Activated T-cell treated with anti-CD3 and anti-CD28 coated beads for 48 hours (primary cell): ENCODE data around the gene LRRTM4.
"Not testable (repeated sequence)": the region's sequence is repeated elsewhere in the genome, so short reads cannot be mapped to it uniquely, and the experiment has no call there.

ENCODE experiments used
- DNase-seq: peaks from one replicate; pipeline ENCODE4 v3.0.0-alpha.2; 2020; ENCODE audit warnings: low read depth

Gene LRRTM4

DNA sequence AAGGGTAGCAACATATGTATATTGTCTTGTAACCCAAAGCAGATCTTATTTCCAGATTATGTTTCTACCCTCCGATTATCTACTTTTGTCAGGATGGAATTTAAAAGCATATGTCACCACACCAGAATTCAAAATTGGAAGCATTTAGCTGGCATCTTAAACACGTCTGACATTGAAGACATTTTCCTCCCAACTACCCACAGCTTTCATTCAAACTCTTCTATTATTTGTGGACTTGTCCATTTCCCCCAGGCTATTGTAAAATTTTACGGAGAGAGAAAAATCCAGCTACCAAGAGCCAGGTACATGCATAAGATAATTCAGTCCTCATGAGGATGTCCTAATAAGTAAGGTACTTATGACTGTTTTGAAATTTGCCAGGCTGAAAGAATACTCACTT is 659.3 kb downstream of the LRRTM4 start:
- no peak for DNase-seq

DNA sequence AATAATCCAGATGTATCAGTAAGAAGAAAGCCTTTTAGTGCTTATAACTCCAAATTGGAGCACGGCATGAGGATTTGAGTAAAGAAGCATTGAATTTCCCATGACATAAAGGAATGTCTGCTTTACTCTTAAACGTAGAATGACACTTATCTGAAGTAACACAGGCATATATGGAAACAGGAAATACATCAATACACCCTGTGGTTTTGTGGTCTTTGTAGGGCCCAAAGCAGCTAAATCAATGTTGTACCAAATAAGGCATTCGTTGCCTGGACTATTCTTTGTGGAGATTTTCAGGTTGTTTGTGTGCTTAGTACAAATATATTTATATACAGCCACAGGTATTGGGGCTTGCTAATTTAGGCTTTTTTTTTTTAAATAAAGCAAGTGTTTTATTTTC is 660.5 kb downstream of the LRRTM4 start:
- no peak for DNase-seq

GRCh38 chr2:76851000-76851399 is 671.2 kb downstream of the LRRTM4 start:
- no peak for DNase-seq

DNA sequence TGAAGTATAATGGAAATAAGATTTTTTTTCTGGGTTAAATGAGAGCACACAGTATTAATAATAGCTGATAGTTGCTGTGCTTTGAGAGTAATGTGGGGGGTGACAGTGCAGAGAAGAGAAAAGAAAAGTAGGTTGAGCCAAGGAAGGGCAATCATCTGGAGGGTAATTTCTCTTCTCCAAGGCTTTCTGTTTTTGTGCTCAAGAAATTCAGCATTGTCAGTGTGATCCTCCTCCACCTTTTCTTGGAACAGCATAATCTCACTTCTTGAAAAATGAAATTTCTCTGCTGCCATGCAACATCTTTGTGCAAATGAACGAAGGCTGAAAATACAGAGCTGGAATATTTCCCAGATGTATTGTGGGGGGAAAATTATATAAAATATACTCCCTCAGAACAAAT is 673.1 kb downstream of the LRRTM4 start:
- no peak for DNase-seq

DNA sequence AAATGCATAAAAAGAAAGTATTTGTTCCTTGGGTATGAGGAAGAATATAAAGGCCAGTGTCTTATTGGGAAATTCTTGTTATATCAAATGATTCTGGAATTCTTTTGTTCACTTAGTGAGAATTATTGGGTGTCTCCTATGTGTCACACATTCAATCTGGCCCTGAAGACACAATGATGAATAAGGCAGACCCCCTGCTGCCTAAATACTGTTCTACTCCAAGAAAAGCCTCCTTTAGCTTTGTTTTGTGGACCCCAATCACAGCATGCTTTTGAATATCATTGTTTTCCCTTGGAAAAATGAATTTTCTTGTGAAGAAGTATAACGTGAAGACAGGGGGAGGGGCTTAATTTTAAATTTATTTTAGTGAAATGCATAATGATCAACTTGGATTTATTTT is 682.4 kb downstream of the LRRTM4 start:
- DNase-seq, result no peak

DNA sequence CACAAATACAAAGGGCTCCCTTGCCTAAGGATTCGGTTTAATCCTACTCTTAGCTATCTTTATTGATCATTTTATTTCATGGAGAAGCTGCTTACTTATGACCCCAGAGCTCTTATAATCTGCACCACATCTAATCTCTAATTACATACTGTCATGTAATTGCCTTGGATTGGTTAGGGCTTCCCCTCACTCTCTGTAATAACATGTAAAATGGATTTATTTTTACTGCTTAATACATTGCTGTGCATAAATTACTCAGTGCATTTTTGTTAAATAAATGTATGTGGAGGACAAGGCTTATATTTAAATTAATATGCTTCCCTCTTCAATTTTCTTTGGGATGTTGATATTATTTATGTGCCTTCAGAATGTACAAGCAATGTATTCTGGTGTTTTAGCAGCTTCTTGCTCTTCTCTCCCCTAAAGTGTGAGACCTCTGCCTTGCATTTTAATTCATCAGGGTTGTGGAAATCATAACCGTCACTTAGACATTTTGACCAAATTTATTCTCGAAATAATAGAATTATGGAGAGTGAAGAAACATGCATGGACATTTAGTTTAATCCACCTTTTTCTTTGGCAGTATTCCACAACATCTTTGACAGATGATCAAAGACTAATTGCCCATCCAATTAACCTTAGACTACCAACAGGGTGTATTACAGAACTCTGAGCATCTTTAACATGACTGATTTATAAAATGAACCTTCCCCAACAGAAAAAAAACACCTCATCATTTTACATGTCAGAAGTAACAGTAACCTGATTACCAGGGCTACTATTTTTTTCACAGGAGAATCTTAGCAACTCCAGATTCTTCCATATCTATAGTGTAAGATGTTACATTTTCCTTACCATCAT is 692.6 kb downstream of the LRRTM4 start:
- DNase-seq, result no peak

- DNase-seq, result no peak
Measured at GRCh38 chr2:76826691-76827090, 695.5 kb downstream of the LRRTM4 start.

GRCh38 chr2:76825140-76825970 is 696.8 kb downstream of the LRRTM4 start:
- no peak for DNase-seq

DNA sequence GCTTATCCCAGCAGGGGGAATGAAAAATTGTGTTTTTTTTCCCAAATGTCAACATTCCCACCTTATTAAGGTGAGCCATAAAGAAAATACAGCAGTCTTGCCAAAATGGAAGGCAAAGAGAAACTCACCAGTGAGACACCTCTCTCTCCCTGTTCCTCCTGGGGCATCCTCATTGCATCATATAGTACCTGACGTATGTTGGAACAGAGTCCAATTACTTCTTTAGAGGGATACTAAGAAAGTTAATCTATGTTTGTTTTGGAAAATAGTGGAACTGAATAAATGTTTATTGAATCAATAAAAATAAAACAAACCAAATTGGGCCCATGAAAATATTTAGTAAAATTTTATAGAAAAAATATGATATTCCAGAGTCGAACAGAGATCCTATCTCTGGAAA is 700.4 kb downstream of the LRRTM4 start:
- DNase-seq, result no peak

- DNase-seq, result no peak
Measured at GRCh38 chr2:76813084-76813483, 709.1 kb downstream of the LRRTM4 start.

DNA sequence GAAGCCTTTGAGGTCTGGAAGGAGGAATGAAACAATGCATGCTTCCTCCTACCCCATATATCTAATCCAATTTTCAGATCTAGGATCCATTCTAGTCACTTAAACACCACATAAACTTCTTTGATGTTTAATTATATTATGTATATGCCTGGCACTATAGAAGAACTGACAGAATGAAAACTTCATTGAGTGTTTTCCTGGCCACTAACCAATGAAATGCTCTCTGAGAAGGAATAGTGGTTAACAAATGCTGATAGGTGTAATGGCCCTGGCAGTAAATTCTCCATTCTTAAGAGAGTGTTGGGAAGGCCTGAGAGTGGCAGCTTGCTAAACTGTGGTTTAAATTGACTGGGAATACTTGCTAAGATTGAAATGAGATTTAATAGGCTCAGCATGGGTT is 710.0 kb downstream of the LRRTM4 start:
- no peak for DNase-seq

DNA sequence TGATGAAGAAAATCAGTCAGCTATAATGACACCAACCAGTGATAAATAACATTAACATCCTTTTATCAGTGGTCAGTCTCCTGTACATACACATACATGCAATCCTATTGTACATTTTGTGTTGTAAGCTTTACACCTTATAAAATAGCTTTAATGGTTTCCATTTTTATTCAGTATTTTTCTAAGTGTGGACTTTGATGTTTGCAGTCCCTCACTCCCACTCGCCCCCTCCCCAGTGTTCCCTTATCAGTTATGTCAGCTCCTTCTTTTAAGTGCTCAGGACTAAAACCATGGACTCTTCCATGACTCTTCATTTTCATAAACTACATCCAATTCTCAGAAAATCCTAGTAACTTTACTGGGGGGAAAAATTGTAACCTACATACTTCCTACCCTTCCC is 713.0 kb downstream of the LRRTM4 start:
- DNase-seq, result no peak

DNA sequence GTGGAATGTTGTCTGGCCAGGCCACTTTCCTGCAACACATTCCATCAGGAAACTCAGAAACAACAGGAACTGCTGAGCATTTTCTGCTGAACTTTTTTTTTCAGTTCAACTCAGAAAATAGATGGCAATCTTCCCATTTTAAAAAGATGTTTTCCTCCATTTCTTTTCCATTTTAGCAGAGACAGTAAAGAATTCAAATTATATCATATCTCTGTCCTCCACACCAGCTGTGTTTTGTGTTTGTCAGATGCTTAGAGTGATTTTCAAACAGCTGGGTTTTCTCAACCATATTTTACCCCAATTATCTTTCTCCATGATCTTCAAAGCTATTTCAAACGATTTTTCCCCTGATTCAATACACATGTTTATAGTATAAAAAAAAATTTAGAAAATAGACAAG is 713.4 kb downstream of the LRRTM4 start:
- no peak for DNase-seq

DNA sequence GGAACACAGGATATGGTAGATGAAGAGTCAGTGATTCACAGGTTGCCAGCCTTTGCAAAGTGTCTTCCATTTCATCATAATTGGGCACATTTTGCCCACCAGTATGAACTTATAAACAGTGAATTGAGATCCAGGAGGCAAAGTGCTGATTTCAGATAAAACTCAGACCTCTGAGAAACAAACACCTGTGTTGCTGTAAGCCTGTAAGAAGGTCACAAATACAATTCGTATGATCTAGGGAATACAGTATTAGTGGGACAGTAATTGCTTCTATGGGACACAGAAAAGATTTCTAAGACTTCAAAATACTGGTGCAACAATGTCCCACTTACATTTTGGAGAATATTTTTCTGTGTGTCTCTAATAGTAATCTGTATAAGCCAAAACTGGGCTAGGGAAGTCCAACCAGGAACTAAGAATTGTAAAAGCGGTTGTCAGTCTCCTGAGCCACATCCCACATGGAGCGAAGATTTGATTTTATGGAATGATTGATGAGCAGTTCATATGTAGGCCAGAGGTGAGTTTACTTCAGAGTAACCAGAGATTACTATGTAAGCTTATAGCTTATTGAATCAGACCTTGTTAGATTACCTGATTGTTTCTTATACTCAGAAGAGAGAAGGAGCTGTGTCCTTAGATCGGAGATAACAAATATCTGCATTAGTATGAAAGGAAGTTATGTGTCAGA is 728.4 kb downstream of the LRRTM4 start:
- DNase-seq, result no peak

DNA sequence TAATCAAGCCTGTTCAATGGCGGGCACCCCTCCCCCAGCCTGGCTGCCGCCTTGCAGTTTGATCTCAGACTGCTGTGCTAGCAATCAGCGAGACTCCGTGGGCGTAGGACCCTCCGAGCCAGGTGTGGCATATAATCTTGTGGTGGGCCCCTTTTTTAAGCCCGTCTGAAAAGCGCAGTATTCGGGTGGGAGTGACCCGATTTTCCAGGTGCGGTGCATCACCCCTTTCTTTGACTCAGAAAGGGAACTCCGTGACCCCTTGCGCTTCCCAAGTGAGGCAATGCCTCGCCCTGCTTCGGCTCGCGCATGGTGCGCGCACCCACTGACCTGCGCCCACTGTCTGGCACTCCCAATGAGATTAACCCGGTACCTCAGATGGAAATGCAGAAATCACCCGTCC is 740.9 kb downstream of the LRRTM4 start:
- DNase-seq, result not testable (repeated sequence)

- no peak for DNase-seq
Measured at GRCh38 chr2:76763276-76763675, 758.9 kb downstream of the LRRTM4 start.

- DNase-seq, result no peak
Measured at GRCh38 chr2:76760367-76760704, 761.8 kb downstream of the LRRTM4 start.

- DNase-seq, result no peak
Measured at GRCh38 chr2:76759634-76760366, 762.4 kb downstream of the LRRTM4 start.

- DNase-seq, result no peak
Measured at GRCh38 chr2:76752506-76752905, 769.7 kb downstream of the LRRTM4 start.

DNA sequence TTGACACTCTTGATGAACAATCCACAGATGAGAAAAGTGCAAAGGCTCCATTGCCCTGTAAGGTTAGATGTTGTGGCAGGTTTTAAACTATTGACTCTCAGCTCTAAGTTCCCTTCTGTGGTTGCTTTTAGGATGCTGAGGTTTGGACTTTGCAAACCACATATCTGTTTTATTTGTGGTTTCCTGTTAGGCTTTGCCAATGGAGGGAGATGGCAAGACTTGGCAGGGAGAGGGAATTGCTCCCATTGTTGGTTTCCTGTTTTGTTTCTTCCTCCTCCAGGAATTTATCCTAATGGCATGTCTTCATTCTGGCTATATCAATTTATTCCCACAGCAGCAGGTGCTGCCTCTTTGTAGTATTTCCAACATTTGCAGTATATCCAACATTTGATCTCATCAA is 772.3 kb downstream of the LRRTM4 start:
- no peak for DNase-seq

- no peak for DNase-seq
Measured at GRCh38 chr2:76748581-76749296, 773.4 kb downstream of the LRRTM4 start.
